Thyroid gland (tissue), 4 donors: ENCODE data around the gene GRB7. TPM values are rescaled to one million over a fixed set of nuclear protein-coding genes. Genes with fewer than 3 reads are reported as not detected.

Source experiments
- DNase-seq, 2 donors: peaks; one replicate each; pipeline ENCODE4 v3.0.0-alpha.2; 2019
- H3K27ac ChIP-seq, 3 donors: fragments of 200-600 bp; sonication (generic); 1 replicate in 2 of 3; 2 replicates in 1 of 3; pipeline ENCODE4 v1.5.1; 2016 to 2019; ENCODE audit warnings: mild to moderate bottlenecking in 1 of 3, moderate library complexity in 1 of 3
- H3K27me3 ChIP-seq: fragments of 200-600 bp; sonication (generic); one replicate; pipeline ENCODE4 v1.5.1; 2019
- H3K36me3 ChIP-seq, 2 donors: fragments of 200-600 bp; sonication (generic); one replicate each; pipeline ENCODE4 v1.5.1; 2016 to 2019
- H3K4me1 ChIP-seq, 2 donors: fragments of 200-600 bp; sonication (generic); one replicate each; pipeline ENCODE4 v1.5.1; 2017 to 2019
- H3K4me3 ChIP-seq, 3 donors: fragments of 200-600 bp; sonication (generic); replicated peaks in 1 of 3; 1 replicate in 2 of 3; 2 replicates in 1 of 3; pipeline ENCODE4 v1.5.1; 2016; ENCODE audit warnings: mild to moderate bottlenecking in 1 of 3
- H3K9me3 ChIP-seq: fragments of 200-600 bp; sonication (generic); one replicate; pipeline ENCODE4 v1.5.1; 2017
- CTCF ChIP-seq, 6 experiments: fragments of 200-600 bp in 3 of 6; fragments of 450-650 bp in 3 of 6; sonication (generic) in 3 of 6; IDR thresholded peaks; one replicate each; pipeline ENCODE4 v1.5.1; 2016 to 2019; ENCODE audit warnings: antibody characterized with exemption in 6 of 6, mild to moderate bottlenecking in 2 of 6, inconsistent platforms in 1 of 6, moderate library complexity in 1 of 6
- POLR2A ChIP-seq, 2 donors: fragments of 450-650 bp; IDR thresholded peaks; one replicate each; pipeline ENCODE4 v1.6.1; 2017; ENCODE audit warnings: antibody characterized with exemption in 2 of 2, mild to moderate bottlenecking in 2 of 2, moderate library complexity in 1 of 2
- WGBS, 2 donors: methylation state at CpG; one replicate each; pipeline ENCODE4 v1.1.5; 2017; 5-methylcytosine and 5-hydroxymethylcytosine counted together
- intact Hi-C: fragments of 100-400 bp; cut with DNase I; formaldehyde crosslinking; loops from one replicate; pipeline ENCODE4 v1.15.1; 2023
- total RNA-seq, 4 donors: library from RNA; depleted of rRNA; stranded (reverse); fragments of >200 nt; gene quantifications; one replicate each; pipeline ENCODE4 v1.2.3, GENCODE V29; 2016

Gene GRB7
- 10 to 100 TPM in 1 of 4 donors, 1 to 10 TPM in 3; 7.1 to 14.0 (median 8.7) TPM for total RNA-seq

- Histone ChIP-seq H3K4me1 (peaks cover 21 to 28% of the 10 kb centered on the region in 2 donors), H3K27ac (peak within 1 kb of the TSS; percentile 62 to 84 (median 77)), H3K36me3 (no peaks in the 10 kb centered on the region), H3K9me3 (no peaks in the 10 kb centered on the region), H3K4me3 (peak within 1 kb of the TSS; percentile 0 to 49 (median 15)), H3K27me3 (no peaks in the 10 kb centered on the region)
- WGBS, 2 donors, result 2 to 9% methylated on average over 23 to 28 of the region's 34 CpGs
- TF ChIP-seq POLR2A (IDR thresholded peaks at IDR 0.05) (peak in 1 of 2 donors; percentile 78), CTCF (IDR thresholded peaks at IDR 0.05) (no peak)
- intact Hi-C loops, result no loop called here
- DNase-seq, result peak; percentile 94 to 95
Measured at GRCh38 chr17:39737760-39738567, at the start of gene GRB7. Gene GRB7 (plus strand): TSS chr17:39737938. CDS start chr17:39742302, 4,364 bp downstream.

- intact Hi-C loops, result loop anchor here (5.0 kb wide), 1 partner anchor 61 kb away; the partner anchor contains the start of gene PPP1R1B
- peaks cover 0 to under 1% of the 10 kb centered on the region in 2 donors for H3K36me3 ChIP-seq
- H3K9me3 ChIP-seq, result no peaks in the 10 kb centered on the region
- WGBS, 2 donors, result 11 to 23% methylated on average over 6 of the region's 6 CpGs
- H3K27me3 ChIP-seq, result no peaks in the 10 kb centered on the region
- peaks cover 7 to 22% of the 10 kb centered on the region in 2 donors for H3K4me1 ChIP-seq
- no peak for TF ChIP-seq CTCF (IDR thresholded peaks at IDR 0.05)
- TF ChIP-seq POLR2A (IDR thresholded peaks at IDR 0.05), result no peak
- DNase-seq, result no peak
- H3K4me3 ChIP-seq, result peak overlapping the region in 2 of 3 donors; percentile 48 to 63
- peak overlapping the region; percentile 90 to 95 (median 94) for H3K27ac ChIP-seq
Measured at GRCh38 chr17:39688475-39688835, 49.3 kb upstream of the GRB7 start.

GRCh38 chr17:39688945-39689344, 48.8 kb upstream of the GRB7 start:
- no peak for TF ChIP-seq POLR2A (IDR thresholded peaks at IDR 0.05)
- TF ChIP-seq CTCF (IDR thresholded peaks at IDR 0.05), result no peak
- Histone ChIP-seq H3K9me3 (no peaks in the 10 kb centered on the region), H3K27me3 (no peaks in the 10 kb centered on the region), H3K4me3 (peak overlapping the region in 1 of 3 donors; percentile 63), H3K4me1 (peaks cover 7 to 22% of the 10 kb centered on the region in 2 donors), H3K27ac (no peak overlapping the region), H3K36me3 (no peaks in the 10 kb centered on the region)
- WGBS, 2 donors, result 29 to 40% methylated on average over 3 of the region's 3 CpGs
- intact Hi-C loops, result loop anchor here (5.0 kb wide), 1 partner anchor 62 kb away; the partner anchor contains the start of gene PPP1R1B
- DNase-seq, result no peak

- Histone ChIP-seq H3K27me3 (no peaks in the 10 kb centered on the region), H3K9me3 (no peaks in the 10 kb centered on the region), H3K4me3 (no peak overlapping the region), H3K36me3 (no peaks in the 10 kb centered on the region), H3K4me1 (peaks cover 0 to 7% of the 10 kb centered on the region in 2 donors), H3K27ac (no peak overlapping the region)
- TF ChIP-seq CTCF (IDR thresholded peaks at IDR 0.05) (no peak), POLR2A (IDR thresholded peaks at IDR 0.05) (no peak)
- intact Hi-C loops, result no loop called here
- 85 to 86% methylated on average over 5 of the region's 5 CpGs for WGBS, 2 donors
- no peak for DNase-seq
Measured at GRCh38 chr17:39694593-39694992, 43.1 kb upstream of the GRB7 start.

- no peak for TF ChIP-seq POLR2A (IDR thresholded peaks at IDR 0.05)
- TF ChIP-seq CTCF (IDR thresholded peaks at IDR 0.05), result no peak
- Histone ChIP-seq H3K27ac (no peak overlapping the region), H3K36me3 (no peaks in the 10 kb centered on the region), H3K27me3 (no peaks in the 10 kb centered on the region), H3K9me3 (no peaks in the 10 kb centered on the region), H3K4me1 (peaks cover 0 to 7% of the 10 kb centered on the region in 2 donors), H3K4me3 (no peak overlapping the region)
- WGBS, 2 donors, result 88% methylated on average over 2 of the region's 2 CpGs
- intact Hi-C loops, result no loop called here
- DNase-seq, result no peak
Measured at GRCh38 chr17:39695089-39695474, 42.7 kb upstream of the GRB7 start.
